Measurements from ENCODE around the gene APBA2. TPM values are rescaled to one million over a fixed set of nuclear protein-coding genes. Genes with fewer than 3 reads are reported as not detected.

Gene APBA2
- total RNA-seq, 2 donors from 2014 or later: 0.47 to 0.48 TPM

- no peaks in the 10 kb centered on the region for H3K36me3 ChIP-seq
- DNase-seq (ENCODE audit: low spot score): no peak
- H3K27ac ChIP-seq: no peak overlapping the region
- no peaks in the 10 kb centered on the region for H3K9me3 ChIP-seq
- H3K27me3 ChIP-seq: no peaks in the 10 kb centered on the region
- no peak for TF ChIP-seq CTCF (IDR thresholded peaks at IDR 0.05)
- H3K4me1 ChIP-seq: no peaks in the 10 kb centered on the region
- no peak overlapping the region for H3K4me3 ChIP-seq
These were observed 185.6 kb downstream of the APBA2 start for GRCh38 chr15:29071232-29071881.

DNA sequence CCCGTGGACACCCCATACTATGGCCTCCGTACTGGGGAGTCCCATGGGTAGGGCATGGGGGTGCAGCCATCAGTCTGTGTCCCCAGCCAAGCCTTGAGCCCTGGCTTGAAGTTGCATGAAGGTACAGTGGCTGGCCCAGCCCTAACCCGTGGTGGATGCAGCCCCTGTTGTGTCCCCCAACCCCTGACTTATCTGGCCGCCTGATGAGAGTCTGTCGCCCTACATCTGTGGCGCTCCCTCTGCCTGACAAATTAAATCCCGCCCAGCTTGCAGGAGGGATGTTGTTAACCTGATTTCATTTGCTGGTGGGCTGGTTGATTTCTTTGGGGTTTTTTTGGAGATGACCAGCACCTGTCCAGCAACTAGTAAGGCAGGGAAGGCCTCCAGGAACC is 186.1 kb downstream of the APBA2 start:
- Histone ChIP-seq H3K4me1 (no peaks in the 10 kb centered on the region), H3K9me3 (no peaks in the 10 kb centered on the region), H3K4me3 (no peak overlapping the region), H3K27me3 (no peaks in the 10 kb centered on the region), H3K36me3 (no peaks in the 10 kb centered on the region), H3K27ac (no peak overlapping the region)
- no peak for TF ChIP-seq CTCF (IDR thresholded peaks at IDR 0.05)
- no peak for DNase-seq (ENCODE audit: low spot score)

DNA sequence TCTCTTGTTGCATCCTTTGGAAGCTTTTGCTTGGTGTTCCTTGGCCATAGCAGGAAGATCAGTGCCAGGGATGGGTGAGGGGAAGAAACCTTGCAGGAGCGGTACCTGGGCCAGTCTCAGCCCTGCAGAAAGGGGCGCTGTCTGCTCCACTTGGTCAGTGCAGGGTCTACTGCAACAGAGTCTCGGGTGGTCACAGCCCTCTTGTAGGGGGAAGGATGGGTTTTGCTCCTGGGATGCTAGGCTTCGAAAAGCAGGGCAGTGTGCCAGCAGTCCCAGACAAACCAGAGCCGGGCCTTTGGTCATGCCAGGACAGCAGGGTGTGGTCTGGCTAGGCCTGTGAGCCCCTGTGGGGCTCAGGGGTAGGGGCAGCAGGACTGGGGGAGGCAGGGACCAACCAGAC is 186.7 kb downstream of the APBA2 start:
- TF ChIP-seq CTCF (IDR thresholded peaks at IDR 0.05): no peak
- Histone ChIP-seq H3K27me3 (no peaks in the 10 kb centered on the region), H3K4me1 (no peaks in the 10 kb centered on the region), H3K4me3 (no peak overlapping the region), H3K36me3 (no peaks in the 10 kb centered on the region), H3K27ac (no peak overlapping the region), H3K9me3 (no peaks in the 10 kb centered on the region)
- no peak for DNase-seq (ENCODE audit: low spot score)

DNA sequence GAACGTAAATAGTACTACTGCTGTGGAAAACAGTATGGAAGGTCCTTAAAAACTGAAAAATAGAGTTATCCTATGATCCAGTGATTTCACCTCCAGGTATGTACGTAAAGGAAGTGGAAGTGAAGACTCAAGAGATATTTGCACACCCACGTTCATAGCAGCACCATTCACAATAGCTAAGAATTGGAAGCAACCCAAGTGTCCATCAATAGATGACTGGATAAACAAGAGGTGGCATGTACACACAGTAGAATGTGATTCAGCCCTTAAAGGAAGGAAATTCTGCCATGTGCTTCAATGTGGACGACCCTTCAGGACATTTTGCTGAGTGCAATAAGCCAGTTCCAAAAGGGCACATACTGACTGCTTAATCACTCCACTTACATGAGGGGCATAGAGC is 188.3 kb downstream of the APBA2 start:
- Histone ChIP-seq H3K36me3 (no peaks in the 10 kb centered on the region), H3K4me3 (no peak overlapping the region), H3K4me1 (no peaks in the 10 kb centered on the region), H3K27ac (no peak overlapping the region), H3K27me3 (no peaks in the 10 kb centered on the region), H3K9me3 (no peaks in the 10 kb centered on the region)
- no peak for TF ChIP-seq CTCF (IDR thresholded peaks at IDR 0.05)
- no peak for DNase-seq (ENCODE audit: low spot score)

DNA sequence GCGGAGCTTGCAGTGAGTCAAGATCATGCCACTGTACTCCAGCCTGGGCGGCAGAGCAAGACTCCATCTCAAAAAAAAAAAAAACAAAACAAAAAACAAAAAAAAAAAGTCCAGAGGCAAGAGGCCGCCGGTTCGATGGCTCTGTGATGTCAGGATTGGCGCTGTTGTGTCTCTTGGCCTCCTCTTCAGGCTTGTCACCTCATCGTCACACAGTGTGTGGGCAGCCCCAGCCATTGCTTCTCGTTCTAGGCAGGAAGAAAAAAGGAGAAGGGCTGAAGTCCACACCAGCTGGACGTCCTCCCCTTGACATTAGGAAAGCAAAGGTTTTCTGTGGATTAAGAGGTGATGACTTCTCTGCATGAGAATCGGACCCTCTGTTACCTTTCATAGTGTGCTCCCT is 192.8 kb downstream of the APBA2 start:
- no peak overlapping the region for H3K4me3 ChIP-seq
- H3K9me3 ChIP-seq: no peaks in the 10 kb centered on the region
- no peak for DNase-seq (ENCODE audit: low spot score)
- TF ChIP-seq CTCF (IDR thresholded peaks at IDR 0.05): no peak
- no peak overlapping the region for H3K27ac ChIP-seq
- no peaks in the 10 kb centered on the region for H3K36me3 ChIP-seq
- no peaks in the 10 kb centered on the region for H3K4me1 ChIP-seq
- no peaks in the 10 kb centered on the region for H3K27me3 ChIP-seq

- no peaks in the 10 kb centered on the region for H3K36me3 ChIP-seq
- H3K9me3 ChIP-seq: peaks cover 0 to 3% of the 10 kb centered on the region in 2 donors
- no peak overlapping the region for H3K4me3 ChIP-seq
- H3K27me3 ChIP-seq: no peaks in the 10 kb centered on the region
- no peak for DNase-seq (ENCODE audit: low spot score)
- H3K27ac ChIP-seq: no peak overlapping the region
- no peaks in the 10 kb centered on the region for H3K4me1 ChIP-seq
- TF ChIP-seq CTCF (IDR thresholded peaks at IDR 0.05): no peak
These were observed 193.7 kb downstream of the APBA2 start for GRCh38 chr15:29079479-29079878.

Data from right atrium auricular region (tissue), 2 donors.